Ramos (cell line): ENCODE results near the gene MYO3B.
"Not testable (repeated sequence)": the region's sequence is repeated elsewhere in the genome, so short reads cannot be mapped to it uniquely, and the experiment has no call there.

Source experiments
- in situ Hi-C: fragments of 300-500 bp; cut with MboI; formaldehyde crosslinking; loops from one replicate; pipeline ENCODE4 v1.14.3; 2022; ENCODE audit warnings: low sequenced_read_pairs; ENCODE audit not compliant: unreplicated experiment

MYO3B gene

DNA sequence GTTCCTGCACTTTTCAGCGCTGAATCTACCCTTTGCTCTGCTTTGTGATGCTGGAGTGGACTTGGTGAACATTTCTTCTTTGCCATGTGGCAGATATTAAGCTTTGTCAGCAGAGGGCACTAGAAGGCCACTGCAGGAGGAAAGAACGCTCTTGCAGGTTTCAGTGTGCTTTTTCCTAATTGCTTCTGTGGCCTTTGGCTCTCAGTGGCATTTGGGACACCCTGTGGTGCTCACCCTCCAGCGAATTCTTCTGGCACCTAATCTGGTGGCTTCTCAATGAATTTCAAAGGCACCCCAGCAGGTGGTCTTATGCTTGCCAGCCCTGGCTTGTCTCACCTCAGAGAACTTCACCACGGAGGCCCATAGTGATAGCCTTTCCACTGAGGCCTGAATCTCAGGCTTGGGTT lies 146.7 kb downstream of the MYO3B start:
- in situ Hi-C loops = no loop called here

DNA sequence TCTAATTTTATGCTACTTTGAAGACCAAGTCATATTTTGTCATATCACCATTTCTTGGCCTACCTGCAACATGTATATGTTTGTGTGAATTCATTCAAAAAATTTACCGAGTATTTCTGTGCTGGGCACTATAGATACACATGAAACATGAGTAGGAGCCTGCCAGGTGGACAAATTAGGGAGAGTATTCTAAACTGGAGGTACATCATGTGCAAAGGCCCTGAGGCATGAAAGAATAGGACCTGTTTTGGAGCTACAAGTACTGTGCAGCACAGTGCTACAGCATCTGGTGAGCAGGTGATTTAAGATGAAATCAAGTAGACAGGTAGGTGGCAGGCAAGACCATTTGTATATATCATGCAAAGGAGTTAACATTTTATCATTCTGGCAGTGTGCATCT lies 152.9 kb downstream of the MYO3B start:
- in situ Hi-C loops = no loop called here

DNA sequence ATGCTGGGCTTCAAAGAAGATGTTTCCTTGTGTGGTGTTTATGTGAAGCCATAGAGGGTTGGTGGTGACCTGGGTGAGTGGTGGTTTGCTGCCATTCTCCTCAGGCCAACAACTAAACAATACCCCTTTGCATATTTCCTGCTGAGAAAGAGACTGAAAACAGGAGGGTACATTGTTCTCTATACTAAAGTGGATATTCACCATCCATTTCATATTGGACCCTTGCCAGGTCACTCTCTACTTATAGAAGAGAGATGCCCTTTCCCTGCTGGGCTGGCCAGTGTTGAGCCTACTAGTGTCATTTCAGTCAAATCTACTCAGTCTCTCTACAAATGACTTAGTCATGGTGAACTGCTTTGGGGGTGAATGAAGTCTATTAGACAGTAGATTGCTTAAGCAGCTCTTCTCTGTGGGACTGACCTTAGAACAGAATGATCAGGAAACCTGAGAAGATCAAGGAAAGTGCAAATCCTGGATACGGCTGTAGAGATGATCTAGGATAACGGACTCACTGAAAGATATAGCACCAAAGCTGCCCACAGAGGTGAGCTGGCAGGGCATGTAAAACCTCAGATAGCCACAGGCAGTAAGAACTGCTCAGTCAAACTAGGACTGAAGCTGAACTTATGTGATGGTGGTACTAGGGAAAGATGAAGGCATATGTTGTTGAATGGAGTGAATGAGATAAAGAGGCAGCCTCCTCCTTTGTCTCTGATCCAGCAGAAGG lies 154.9 kb downstream of the MYO3B start:
- in situ Hi-C loops = no loop called here

DNA sequence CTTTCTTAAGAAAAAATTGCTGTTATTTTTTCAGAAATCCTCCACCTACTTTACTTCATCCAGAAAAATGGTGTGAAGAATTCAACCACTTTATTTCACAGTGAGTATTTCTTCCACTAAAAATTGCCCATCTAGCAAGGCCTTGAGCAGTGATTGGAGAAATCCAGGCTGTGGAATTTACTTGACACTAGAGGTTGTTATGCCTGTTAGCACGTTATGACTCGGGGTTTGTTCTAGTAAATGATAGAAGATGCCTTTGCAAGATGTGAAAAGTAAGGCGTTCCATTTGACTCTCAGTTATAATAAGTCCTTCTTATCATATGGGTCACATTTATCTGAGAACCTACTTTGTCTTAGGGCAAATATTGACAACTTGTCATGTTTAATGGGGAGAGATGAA lies 157.4 kb downstream of the MYO3B start:
- in situ Hi-C loops = no loop called here

DNA sequence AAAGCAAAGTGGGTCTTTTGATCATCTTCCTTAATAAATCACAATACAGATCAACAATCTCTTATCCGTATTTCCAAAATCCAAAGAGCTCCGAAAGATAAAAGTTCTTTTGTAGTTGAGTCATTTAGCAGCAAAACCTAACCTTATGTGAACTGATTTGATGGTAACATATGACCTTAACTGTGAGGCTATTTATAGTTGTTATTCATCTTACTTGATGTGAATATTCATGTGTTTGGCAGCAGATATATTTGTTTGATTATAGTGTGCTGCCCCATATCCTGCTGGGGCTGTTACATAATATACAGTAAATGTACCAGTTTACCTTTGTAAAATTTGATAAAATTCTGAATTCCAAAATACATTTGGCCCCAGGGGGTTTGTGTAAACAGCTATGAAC lies 158.5 kb downstream of the MYO3B start:
- in situ Hi-C loops = no loop called here

DNA sequence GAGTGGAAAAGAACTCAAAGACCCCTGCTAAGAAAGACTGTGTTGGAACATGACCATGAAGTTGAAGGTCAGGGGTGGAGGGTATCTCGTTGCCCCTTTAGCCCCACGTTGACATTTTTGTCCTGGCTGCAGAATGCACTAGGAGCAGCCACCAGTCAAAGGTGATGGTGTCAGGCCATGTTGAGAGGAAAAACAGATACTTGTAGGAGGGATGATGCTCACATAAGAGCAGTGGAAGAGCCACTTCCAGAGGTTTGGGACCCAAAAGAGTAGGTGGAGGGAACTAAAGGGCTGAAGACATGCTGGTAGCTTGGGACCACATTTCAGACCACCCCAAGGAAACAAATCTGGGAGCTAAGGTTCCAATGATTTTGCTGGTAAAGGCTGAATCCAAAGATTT lies 159.0 kb downstream of the MYO3B start:
- in situ Hi-C loops = no loop called here

DNA sequence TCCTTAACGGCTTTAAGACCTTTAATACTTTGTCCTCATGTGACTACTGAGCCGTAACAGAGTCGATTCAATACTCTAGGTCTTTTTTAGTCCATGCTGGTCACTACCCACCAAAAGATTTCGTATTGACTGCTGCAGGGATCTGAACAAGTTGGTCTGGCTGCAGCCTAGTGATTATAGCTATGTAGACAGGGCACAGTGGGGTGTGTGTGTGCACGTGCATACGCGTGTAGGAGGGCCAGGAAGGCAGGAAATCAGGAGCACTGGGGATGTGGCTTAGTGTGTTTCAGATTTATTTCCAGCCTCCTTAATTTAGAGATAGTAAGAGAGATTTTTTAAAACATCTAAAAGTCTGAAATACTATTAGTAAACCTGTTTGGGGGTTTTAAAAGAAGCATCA lies 161.4 kb downstream of the MYO3B start:
- in situ Hi-C loops = no loop called here

DNA sequence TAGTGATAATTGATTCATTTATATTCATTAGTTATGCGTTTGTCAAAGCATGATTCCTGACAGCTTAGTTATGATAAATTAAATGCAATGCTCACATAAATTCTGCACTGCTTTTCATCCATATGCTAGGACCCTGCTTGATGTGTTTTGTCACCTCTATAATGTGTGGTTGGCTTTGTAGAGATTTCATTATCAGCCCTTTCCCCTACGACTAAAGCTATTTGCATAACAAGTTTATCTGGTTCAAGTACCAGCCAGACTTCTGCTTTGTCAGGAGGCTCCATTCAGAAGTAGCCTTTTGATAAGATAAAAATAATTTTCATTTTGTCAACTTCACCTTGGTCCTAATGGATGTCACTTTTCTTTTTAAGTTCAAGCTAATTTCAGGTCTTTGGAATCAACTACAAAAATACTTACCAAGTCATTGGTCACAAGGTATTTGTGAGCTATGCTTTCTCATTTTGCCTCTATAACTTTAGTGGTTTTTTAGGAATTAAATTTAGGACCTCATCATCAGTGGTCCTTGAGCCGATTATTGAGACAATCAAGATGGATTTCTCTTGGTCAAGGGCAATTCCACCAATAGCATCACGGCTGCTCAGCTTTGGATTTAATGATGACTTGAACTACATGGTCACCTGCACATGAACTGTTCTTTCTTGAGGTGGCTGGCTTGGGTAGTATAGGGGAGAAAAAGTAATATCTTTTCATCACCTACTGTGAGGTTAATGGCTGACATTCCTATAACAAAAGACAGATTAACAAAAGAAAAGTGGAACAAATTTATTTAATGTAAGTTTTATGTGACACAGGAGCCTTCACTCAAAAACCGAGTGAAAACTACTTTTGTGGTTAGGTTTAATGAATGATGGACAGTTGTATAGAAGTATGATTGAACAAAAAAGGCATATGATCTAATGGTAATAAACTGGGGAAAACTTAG lies 162.1 kb downstream of the MYO3B start:
- in situ Hi-C loops = no loop called here

DNA sequence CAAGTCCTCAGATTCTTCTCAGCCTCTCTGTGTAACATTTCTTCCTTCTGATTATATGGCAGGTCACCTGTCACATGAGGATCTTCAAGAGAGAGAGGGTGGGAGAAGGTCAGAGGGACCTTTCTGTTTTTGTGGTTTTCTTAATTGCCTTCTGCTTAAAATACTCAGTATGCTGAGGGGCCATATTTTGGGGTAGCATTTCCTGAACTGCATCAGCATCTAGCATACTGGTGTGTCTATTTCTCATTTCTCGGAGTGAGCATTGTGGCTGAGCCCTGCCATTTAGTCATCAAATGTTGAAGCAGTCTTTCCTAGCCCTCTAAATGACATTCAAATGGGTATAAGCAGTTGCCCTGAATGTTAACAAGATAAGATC lies 162.7 kb downstream of the MYO3B start:
- in situ Hi-C loops = no loop called here

DNA sequence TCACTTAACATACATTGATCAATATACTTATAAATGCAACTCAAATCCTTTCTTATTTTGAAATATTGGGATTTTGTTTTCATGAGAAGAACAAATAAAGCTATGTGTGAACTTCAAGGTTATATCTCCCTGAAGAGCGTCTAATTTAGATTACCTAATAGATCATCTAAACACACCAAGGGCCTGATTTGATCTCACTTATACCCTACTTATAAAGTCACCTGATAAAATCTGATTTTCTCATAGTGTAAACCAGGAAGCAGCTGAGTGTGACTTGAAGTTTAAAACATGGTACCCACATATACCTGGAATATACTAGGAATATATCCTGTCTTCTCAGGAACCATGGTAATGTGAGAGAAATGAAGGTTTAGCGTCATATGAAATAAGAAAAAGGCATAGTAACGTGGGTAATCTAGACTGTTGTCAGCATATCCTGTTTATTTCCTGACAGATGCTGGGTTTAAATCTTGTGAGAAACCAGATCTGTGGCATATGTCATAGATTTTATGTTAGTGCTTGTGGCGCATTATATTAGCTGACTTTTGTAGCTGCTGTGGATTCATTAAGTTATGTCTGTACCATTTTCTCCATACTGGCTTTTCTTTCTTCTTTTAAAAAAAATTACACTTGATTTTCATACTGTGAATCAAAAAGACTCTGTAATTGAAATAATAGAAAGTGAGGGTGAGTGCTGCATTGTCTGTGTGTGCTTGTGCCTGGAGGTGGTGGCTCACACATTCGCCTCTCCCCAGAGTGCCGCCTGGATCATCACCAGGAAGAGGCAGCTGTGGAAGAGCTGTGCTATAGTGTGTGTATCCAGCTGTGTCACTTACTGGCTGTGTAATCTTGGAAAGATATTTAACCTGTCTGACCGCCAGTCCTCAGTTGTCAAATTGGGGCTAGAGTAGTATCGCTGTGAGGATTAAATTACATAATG lies 164.0 kb downstream of the MYO3B start:
- in situ Hi-C loops = no loop called here

DNA sequence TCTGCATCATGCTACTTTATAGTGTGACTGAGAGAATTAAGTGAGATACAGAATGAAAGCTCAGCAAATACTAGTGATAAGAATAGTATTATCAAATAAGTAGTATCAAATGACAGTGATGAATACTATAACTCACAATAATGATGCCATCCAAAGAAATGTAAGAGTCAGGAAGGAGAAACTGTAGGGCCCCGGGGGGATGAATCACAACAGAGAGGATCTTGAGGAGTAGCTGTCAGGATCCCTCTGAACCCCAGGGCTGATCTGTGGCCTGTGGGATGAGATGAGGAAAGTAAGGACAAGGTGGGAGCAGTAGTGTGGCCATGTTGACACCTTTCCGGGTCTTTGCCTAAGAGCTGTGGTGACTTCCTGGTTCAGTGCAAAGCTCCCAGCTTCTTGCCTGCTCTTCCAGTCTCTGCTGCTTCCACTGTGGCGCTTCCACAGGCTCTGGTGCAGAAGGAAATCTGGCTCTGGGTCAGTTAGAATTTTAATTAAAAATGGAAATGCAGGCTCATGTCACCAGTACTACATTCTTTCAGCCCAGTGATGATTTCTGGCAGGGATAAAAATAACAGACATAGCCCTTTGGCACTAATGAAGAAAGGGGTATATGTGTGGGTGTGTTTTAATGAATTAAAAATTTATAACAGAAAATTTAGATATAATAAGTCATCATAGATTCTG lies 166.9 kb downstream of the MYO3B start:
- in situ Hi-C loops = no loop called here

DNA sequence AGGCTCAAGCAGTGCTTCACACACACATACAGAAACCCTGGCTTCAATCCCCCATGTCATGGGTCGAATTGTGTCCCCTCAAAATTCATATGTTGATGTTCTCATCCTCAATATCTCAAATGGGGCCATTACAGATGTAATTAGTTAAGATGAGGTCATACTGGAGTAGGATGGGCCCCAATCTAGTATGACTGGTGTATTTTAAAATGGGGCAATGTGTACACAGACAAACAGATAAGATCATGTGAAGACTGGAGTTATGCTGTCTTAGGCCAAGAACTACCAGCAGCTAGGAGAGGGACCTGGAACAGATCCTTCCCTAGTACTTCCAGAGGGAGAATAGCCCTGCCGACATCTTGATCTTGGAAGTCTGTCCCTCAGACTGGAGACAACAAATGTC lies 167.7 kb downstream of the MYO3B start:
- in situ Hi-C loops = no loop called here

DNA sequence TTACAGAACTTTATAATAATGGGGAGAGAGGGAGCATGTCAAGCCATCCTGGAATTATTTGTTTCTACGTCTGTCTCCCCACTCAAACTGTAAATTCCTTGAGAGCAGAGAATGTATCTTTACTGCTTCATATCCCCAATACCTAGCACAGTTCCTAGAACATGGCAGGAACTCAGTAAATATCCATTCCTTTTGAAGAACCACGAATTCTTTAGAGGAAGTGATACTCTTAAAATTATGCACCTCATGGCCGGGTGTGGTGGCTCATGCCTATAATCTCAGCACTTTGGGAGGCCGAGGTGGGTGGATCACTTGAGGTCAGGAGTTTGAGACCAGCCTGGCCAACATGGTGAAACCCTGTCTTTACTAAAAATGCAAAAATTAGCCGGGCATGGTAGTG lies 171.3 kb downstream of the MYO3B start:
- in situ Hi-C loops = not testable (repeated sequence)

DNA sequence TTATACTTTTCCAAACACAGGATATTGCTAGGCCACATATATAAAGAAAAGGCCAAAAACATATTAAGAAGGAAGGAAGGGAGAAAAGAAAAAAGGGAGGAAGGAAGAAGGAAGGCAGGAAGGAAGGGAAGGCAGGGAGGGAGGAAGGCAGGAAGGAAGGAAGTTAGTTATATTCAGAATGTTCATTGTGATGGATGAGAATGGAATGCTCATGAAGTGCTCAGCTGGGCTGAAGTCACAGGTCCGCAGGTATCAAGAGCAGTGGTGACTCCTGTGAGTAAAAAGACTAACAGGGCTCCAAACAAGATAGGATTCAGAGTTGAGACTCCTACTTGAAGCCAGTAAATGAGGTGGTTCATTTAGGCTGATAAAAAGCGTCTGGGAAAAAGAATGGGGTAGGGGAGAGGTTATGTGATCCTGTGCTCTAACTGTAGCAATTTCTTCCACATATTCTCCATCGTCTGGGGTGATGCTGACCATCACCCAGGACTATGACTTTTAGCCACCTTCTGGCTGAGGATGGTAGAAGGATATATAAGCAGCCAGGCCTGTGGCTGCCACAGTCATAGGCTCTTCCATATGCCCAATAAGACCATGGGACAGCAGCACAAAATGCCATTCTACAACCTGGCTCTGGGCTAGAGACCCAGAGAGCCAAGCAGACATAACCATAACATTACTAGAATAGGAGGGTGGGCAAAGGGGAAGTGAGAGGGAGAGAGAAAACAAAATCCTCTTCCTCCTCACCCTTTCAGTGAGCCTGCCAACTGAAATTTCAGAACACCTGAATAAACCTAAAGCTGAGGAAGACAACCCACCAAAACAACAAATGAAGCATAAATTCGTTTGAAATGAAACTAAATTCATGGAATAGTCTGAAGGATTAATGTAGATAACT lies 173.2 kb downstream of the MYO3B start:
- in situ Hi-C loops = loop anchor here (25.0 kb wide), 1 partner anchor 461 kb away; the partner anchor contains the start of gene GAD1

DNA sequence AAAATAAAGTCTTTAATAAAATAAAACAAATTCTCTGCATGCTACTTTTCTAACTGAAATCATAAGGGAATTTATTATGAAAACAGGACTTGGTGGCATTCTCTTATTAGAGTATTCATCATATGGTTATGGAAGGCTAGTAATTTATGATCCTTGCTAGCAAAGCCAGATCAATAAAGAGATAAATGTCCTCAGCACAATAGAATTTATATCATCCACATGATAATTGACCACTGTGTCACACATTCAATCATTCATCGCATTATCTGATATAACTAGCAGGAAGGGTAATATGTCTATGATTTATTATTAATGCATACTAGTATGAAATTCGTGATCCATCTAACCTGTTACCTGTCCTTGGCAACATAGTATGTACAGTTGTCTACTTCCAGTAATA lies 175.8 kb downstream of the MYO3B start:
- in situ Hi-C loops = loop anchor here (25.0 kb wide), 1 partner anchor 459 kb away; the partner anchor contains the start of gene GAD1

DNA sequence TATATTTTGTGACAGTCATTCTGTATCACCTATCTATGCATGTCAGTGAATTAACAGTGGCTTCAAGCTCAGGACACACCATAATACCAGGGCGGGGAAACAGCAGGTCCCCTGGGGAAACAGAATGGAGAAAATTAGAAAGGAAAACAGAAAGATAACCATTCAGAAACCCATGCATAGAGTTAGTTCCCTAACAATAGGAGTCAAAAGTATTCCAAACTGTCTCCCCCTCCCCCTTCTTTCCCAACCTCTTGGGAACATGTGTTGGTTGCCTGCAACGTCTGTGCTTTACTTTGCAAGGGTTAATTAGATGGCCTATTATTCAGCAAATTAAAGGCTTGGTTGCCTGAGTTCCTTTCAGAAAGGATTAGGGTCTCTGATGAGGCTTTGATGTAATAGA lies 176.4 kb downstream of the MYO3B start:
- in situ Hi-C loops = loop anchor here (25.0 kb wide), 1 partner anchor 458 kb away; the partner anchor contains the start of gene GAD1

DNA sequence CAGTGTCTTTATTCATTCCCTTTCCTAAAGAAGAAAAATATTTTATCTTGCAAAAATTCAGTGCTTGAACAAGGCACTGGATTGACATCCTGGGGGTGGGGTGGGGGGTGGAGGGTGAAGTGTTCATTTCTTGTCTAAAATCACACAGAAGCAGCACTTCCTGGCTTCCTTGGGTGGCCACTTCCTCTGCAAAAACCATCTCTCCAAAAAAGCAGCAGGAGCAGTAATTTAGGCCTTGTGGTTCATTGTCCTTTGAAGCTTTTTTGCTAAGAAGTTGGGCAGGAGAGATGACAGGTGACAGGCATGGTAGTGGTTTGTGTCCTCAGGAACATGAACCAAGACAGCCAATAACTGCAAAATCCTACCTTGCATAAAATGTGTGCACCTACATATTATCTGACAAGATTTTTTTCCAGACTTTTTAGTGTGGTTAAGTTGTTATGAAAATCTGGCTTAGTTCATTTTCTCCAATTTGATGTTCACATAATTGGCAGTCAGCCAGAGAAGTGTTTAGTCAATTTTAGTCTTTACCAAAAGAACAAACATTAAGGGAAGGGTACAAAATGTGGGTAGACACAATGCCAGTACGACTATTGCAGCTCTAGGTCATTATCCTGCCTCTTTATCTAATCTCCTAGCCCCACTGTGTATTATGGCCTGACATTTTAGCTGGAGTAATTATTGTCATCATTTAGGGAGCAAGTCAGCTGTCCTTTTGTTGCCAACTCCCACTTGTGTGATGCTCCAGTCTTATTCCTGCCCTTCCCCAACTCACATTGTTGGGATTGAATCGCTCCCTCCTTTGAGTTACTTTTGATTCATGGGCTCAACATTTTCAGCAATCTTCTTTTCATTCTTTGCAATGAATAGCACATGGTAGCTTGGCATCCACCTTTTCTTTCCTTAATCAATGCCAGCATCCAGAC lies 177.2 kb downstream of the MYO3B start:
- in situ Hi-C loops = loop anchor here (25.0 kb wide), 1 partner anchor 457 kb away; the partner anchor contains the start of gene GAD1

DNA sequence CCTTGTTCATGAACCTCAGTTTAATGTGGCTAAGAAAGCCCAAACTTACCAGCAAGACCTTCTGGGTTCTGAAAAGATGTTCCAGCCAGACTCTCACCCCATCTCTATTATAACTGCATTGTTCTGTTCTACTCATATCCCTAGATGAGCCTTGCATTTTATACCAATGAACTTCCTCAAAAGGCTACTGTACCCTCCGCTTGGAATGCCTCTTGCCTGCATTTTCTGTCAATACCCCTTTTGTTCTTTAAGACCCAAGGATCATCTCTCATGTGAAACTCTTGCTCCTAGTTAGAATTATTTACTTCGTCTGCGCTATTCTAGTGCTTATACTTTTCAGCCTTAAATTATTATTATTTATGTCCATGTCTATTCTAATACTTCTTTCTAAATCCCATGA lies 181.5 kb downstream of the MYO3B start:
- in situ Hi-C loops = loop anchor here (25.0 kb wide), 1 partner anchor 453 kb away; the partner anchor contains the start of gene GAD1
